GM19239 (cell line): Measurements from ENCODE around the gene DNMBP.
"Not testable (repeated sequence)": the region's sequence is repeated elsewhere in the genome, so short reads cannot be mapped to it uniquely, and the experiment has no call there.

Experiments
- DNase-seq: peaks from one replicate; pipeline ENCODE4 v3.0.0; 2011; ENCODE audit warnings: low spot score; ENCODE audit not compliant: insufficient read length
- FAIRE-seq: peaks from 2 replicates; lab custom pipeline; 2011; peaks lifted over from hg19 to GRCh38; lab: Jason Lieb, UNC

DNMBP gene

GRCh38 chr10:99920901-99921300, 88.8 kb downstream of the DNMBP start:
- FAIRE-seq (no peak), DNase-seq (no peak)

GRCh38 chr10:99920486-99920885, 89.3 kb downstream of the DNMBP start:
- no peak for FAIRE-seq
- no peak for DNase-seq

DNA sequence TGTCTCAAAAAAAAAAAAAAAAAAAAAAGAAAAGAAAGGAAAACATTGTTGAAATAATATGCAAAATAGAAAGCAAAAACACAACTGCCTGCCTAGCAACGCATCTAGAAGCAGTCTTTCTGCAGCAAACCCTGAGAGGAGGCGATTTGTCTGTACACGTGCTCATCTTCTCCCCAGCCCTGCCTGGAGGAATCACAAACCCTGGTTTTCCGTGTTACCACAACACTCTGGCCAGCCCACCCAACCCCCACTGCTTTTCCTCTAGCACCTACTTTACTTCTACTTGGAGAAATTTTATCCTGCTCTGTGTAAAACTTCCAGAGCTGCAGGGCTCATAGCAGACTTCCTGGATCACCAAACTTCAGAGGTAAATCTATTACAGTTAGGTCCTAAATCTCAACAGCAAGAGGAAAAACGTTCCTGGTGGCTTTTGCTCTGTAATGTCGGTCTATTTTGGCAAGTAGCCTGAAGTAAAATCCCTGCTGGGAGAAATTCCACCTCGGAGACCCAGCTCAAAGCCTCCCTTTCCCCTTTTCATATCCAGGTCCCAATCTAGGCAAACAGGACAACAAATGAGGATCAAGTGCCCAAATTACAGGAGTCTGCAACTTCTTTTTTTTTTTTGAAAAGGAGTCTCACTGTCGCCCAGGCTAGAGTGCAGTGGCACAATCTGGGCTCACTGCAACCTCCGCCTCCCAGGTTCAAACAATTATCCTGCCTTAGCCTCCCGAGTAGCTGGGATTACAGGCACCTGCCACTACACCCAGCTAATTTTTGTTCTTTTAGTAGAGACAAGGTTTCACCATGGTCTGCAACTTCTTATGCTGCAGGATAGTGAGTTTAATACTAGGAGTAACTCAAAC, 91.6 kb downstream of the DNMBP start:
- DNase-seq (no peak), FAIRE-seq (no peak)

DNA sequence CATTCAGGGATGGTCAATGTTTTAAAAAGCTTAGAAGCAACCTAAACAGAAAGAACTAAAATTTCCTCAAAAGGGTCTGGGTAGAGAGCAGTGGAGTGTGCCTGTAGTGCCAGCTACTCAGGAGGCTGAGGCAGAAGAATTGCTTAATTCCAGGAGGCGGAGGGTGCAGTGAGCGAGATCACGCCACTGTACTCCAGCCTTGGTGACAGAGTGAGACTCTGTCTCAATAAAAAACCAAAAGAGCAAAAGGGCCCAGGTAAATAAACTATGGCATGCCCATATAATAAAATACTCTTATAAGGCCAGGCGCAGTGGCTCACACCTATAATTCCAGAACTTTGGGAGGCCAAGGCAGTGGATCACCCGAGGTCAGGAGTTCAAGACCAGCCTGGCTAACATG, 93.0 kb downstream of the DNMBP start:
- no peak for DNase-seq
- no peak for FAIRE-seq

- no peak for DNase-seq
- FAIRE-seq = no peak
Measured at GRCh38 chr10:99915414-99915813, 94.3 kb downstream of the DNMBP start.

DNA sequence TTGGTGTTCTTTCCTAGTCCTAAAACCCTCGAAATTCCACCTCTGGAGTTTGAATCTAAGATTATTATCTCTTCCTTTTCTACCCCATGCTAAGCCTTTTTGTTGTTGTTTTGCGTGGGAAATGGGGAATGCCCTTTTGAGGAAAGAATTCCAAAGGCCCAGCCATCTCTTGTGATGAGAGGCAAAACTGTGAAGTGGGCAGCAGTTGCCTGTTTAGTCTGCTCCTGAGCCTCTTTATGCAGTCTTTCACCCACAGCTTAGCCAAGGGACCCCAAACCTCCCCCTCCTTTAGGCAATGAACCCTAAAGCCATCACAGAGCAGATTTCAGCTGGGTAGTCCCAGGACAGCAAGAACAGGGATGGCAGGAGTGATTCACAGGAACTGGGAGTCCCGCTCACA, 95.5 kb downstream of the DNMBP start:
- no peak for FAIRE-seq
- DNase-seq = no peak

DNA sequence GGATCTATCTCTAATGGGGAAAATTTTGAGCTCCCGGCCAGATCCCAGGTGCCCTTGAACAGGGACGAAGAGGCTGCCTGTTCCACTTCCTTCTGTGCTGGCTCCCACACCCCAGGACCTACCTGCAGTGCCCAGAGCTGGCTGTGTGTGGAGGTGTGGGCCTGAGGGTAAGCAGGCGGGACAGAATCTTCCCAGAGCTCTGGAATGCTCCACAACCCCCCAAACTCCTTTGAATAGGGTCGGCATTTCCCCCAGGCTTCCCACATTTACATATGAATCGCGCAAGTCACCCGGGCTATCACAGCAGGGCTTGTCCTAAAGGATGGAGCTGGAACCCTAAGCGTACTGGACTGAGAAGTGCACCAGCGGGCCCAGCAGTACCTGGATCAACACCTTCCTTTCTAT, 95.9 kb downstream of the DNMBP start:
- DNase-seq = no peak
- FAIRE-seq = no peak

- no peak for DNase-seq
- FAIRE-seq = no peak
Measured at GRCh38 chr10:99912041-99912440, 97.7 kb downstream of the DNMBP start.

DNA sequence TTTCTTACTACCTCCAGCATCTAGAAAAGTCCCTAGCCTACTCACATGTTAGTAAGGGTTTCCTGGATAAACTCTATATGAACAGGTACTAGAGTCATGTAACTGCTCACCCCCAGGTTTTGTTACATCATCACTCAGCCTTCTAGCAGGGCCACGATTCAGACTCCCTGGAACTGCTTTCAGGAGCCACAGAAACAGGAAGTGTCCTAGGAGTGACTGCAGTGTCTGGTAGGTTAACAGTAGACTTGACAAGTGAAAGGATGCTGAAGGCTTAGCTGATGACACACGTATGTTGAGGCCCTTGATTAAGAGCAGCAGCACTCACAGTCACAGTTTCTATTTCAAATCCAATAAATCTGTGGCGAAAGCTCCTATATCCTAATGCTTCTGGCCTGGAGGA, 101.2 kb downstream of the DNMBP start:
- DNase-seq = no peak
- FAIRE-seq = no peak

GRCh38 chr10:99906470-99906869, 103.3 kb downstream of the DNMBP start:
- DNase-seq (no peak), FAIRE-seq (no peak)

GRCh38 chr10:99905971-99906370, 103.8 kb downstream of the DNMBP start:
- DNase-seq = no peak
- FAIRE-seq = no peak

DNA sequence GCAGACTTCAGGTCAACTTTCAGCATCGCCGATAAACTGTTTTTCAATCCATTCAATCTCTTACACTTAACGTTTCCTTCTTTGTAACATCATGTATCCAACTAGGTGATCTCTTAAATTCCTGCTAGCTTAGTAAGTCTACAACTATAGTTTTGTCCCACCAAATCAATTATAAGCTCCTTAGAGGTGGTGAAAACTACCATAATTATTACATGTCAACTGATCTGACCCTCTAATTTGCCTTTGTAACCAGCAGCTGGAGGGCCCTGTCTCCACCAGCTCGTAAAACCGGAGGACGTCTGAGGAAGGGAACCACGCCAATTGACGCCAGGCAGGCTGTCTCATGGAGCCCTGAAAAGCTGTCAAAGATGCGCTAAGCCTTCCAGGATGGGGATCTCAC, 113.9 kb downstream of the DNMBP start:
- no peak for FAIRE-seq
- DNase-seq = no peak

DNA sequence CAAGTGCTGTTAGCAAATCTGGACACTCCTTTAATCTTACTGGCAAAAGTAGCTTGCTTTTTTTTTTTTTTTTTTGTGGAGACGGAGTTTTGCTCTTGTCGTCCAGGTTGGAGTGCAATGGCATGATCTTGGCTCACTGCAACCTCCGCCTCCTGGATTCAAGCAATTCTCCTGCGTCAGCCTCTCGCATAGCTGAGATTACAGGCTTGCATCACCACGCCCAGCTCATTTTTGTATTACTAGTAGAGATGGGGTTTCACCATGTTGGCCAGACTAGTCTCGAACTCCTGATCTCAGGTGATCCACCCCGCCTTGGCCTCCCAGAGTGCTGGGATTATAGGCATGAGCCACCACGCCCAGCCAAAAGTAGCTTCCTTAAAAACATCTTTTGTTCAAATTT, 114.7 kb downstream of the DNMBP start:
- not testable (repeated sequence) for DNase-seq, FAIRE-seq

DNA sequence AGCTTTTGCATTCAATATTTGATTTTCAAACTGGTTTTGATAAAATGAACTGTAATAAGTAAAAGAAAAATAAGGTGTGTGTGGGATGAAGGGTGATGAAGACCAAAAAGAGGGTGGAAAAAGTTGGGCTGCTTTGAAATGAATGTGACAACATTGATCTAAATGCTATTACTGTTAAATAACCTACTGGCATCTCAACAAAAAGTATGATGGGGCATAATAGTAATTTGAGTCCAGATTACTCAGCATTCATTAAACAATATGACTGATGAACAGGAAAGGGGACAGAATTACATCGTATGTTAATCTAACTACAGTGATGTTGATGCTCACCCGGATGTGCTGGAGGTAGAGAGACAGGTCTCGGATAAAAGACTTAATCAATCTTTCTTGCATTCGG, 115.1 kb downstream of the DNMBP start:
- FAIRE-seq = no peak
- DNase-seq = no peak

GRCh38 chr10:99888622-99889021, 121.1 kb downstream of the DNMBP start:
- DNase-seq (no peak), FAIRE-seq (no peak)

- DNase-seq = no peak
- FAIRE-seq = no peak
Measured at GRCh38 chr10:99883523-99883922, 126.2 kb downstream of the DNMBP start.

DNA sequence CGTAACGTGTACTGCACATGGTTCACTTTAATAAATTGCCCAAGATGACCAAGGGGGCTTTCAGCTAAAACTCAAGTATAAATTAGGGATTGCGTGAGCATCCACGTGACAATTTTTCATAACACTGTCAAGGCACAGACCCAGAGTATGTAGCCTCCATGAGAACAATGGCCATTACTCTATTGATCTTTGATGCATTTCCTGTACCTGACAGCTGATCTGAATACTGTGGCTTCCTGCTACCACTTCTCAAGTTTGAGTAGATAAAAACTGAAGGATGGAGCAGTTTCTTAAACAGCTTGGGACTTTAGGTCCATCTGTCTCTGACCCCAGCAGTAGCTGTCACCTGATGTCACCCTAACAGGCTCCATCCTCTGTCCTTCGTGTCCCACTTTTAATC, 128.4 kb downstream of the DNMBP start:
- no peak for DNase-seq
- FAIRE-seq = no peak

DNA sequence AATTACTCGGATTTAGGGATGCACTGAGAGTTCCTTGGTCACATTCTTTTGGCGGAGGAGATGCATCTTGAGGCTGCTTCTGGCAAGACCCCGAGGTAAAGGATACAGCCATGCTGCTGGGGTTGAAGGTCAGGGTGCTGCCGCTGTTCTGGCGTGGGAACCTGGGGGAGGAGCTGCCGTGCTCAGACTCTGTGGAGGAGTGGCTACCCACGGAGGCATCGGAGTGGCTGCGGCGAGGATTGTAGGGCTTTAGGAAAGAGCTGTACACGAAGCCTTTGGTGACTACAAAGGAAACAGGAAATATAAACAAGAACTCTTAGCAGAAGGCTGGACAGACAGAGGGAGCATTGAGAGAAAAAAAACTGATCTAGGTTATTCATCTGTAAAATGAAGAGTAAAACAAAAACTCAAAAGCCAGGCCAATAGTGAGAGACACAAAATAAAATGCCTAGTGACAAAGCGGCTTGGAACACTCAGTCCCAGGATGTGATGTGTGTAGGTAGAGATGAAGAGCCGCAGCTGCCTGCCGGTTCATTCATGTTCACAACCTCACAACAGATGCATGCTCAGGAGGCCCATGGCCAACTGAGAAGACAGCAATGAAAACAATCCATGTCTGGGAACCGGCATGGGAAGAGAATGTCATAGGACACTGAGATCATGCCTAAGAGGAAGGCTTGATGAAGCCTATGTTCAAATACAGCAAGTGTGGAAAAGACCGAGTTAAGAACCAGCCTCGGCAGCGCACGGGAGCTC, 129.5 kb downstream of the DNMBP start:
- DNase-seq = no peak
- FAIRE-seq = no peak

DNA sequence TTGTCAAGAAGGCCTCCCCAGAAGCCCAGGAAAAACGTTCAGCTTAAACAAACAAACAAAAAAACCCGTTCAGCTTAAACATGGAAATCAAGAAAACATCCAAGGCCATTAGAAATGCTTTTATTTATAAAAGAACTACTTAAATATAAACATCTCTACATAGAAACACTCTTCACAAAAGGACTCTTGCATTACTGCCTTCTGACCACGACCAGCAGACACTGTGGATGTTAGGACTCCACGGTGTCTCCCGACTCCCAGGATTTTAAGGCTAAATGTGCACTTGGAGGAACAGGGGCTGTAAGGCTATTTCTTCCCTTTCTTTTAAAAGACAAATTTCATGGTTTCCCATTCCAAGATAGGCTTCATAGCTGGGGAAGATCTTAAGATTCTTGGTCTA, 134.3 kb downstream of the DNMBP start:
- no peak for DNase-seq
- FAIRE-seq = no peak

- DNase-seq (no peak), FAIRE-seq (no peak)
Measured at GRCh38 chr10:99874341-99875085, 135.2 kb downstream of the DNMBP start.

DNA sequence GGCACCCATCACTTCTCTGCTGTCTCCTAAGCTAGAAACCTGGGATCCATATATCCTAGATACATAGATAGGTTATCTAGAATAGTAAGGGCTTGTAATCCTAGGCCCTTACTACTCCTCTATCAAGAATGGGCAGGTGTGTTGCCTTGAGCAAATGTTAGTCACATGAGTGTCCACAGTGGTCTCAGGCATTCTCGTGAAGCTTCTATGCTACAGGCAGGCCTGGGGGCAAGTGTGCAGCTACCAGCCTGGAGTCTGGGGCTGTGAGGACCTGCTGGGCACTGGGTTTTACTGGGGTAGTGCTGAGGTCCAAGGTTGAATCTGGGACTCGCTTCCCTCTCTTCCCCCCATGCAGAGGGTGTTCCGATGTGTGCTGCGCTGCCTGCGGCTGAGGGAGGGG, 135.9 kb downstream of the DNMBP start:
- no peak for DNase-seq
- FAIRE-seq = no peak
